Measurements from ENCODE around the gene IWS1. TPM values are rescaled to one million over a fixed set of nuclear protein-coding genes. Genes with fewer than 3 reads are reported as not detected.

IWS1 gene
- total RNA-seq, 1 donor from 2014 or later = 49.3 TPM

GRCh38 chr2:127514485-127514884, 11.8 kb downstream of the IWS1 start:
- Mint-ChIP-seq H3K27ac (no peak overlapping the region), H3K9me3 (no peaks in the 10 kb centered on the region), H3K4me1 (peaks cover 49% of the 10 kb centered on the region), H3K4me3 (no peak overlapping the region), H3K27me3 (no peaks in the 10 kb centered on the region), H3K36me3 (ENCODE audit: low read depth) (peaks cover 68% of the 10 kb centered on the region)
- intact Hi-C loops (cut with micrococcal nuclease) = no loop called here
- TF ChIP-seq, protein P1, sequence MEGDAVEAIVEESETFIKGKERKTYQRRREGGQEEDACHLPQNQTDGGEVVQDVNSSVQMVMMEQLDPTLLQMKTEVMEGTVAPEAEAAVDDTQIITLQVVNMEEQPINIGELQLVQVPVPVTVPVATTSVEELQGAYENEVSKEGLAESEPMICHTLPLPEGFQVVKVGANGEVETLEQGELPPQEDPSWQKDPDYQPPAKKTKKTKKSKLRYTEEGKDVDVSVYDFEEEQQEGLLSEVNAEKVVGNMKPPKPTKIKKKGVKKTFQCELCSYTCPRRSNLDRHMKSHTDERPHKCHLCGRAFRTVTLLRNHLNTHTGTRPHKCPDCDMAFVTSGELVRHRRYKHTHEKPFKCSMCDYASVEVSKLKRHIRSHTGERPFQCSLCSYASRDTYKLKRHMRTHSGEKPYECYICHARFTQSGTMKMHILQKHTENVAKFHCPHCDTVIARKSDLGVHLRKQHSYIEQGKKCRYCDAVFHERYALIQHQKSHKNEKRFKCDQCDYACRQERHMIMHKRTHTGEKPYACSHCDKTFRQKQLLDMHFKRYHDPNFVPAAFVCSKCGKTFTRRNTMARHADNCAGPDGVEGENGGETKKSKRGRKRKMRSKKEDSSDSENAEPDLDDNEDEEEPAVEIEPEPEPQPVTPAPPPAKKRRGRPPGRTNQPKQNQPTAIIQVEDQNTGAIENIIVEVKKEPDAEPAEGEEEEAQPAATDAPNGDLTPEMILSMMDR (IDR thresholded peaks at IDR 0.05) = no peak
- CTCF ChIA-PET = no interaction called here
- ATAC-seq (ENCODE audit: low read depth) = no peak
- POLR2A ChIA-PET = interaction anchor here (0.6 kb wide), 2 partner anchors 91 to 395 kb away, joined by 3 to 6 read pairs; no protein-coding TSS in a partner anchor
- no peak for DNase-seq

DNA sequence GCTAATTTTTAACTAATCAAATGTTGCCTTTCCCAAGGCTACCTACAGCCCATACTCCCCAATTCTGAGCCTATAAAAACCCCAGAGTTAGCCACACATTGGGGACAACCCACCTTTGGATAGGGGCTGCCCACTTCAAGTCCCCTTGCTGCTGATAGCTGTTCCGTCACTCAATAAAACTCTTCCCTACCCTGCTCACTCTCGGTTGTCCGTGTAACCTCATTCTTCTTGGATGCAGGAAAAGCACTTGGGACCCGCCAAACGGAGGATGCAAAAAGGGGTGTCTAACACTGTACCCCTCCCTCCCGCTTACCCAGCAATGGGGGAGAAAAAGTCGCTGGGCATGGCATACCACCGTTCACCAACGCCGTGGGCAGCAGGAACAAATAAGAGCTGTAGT, 12.2 kb downstream of the IWS1 start:
- DNase-seq = no peak
- Mint-ChIP-seq H3K27ac (no peak overlapping the region), H3K9me3 (no peaks in the 10 kb centered on the region), H3K4me3 (no peak overlapping the region), H3K36me3 (ENCODE audit: low read depth) (peaks cover 67% of the 10 kb centered on the region), H3K27me3 (no peaks in the 10 kb centered on the region), H3K4me1 (peaks cover 51% of the 10 kb centered on the region)
- ChIA-PET CTCF (no interaction called here), POLR2A (interaction anchor here (0.6 kb wide), 1 partner anchor 395 kb away, joined by 6 read pairs; no protein-coding TSS in a partner anchor)
- ATAC-seq (ENCODE audit: low read depth) = no peak
- intact Hi-C loops (cut with micrococcal nuclease) = no loop called here
- TF ChIP-seq, protein P1 (IDR thresholded peaks at IDR 0.05) = no peak

DNA sequence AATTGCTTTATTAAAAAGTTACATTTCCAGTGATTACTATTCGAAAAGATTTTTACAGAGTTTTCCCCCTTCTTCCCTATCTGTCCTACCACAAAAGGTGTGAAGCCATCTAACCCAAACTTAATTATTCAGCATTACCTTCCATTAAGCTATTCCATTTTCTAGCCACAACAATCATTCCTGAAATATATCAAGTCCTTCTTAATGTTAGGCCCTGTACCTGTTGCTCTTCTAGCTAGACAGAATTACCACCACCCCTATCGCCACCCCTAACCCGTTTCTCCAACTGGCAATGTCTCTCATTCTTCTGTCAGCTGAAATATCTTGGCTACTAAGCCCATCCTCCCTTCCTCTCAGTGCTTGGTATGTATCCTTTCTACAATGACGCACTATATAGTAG, 13.9 kb downstream of the IWS1 start:
- Mint-ChIP-seq H3K4me1 (peaks cover 67% of the 10 kb centered on the region), H3K27ac (no peak overlapping the region), H3K27me3 (no peaks in the 10 kb centered on the region), H3K4me3 (no peak overlapping the region), H3K9me3 (no peaks in the 10 kb centered on the region), H3K36me3 (ENCODE audit: low read depth) (peaks cover 69% of the 10 kb centered on the region)
- intact Hi-C loops (cut with micrococcal nuclease) = no loop called here
- CTCF ChIA-PET = no interaction called here
- POLR2A ChIA-PET = no interaction called here
- DNase-seq (no peak), ATAC-seq (ENCODE audit: low read depth) (no peak)
- TF ChIP-seq, protein P1 (IDR thresholded peaks at IDR 0.05) = no peak

DNA sequence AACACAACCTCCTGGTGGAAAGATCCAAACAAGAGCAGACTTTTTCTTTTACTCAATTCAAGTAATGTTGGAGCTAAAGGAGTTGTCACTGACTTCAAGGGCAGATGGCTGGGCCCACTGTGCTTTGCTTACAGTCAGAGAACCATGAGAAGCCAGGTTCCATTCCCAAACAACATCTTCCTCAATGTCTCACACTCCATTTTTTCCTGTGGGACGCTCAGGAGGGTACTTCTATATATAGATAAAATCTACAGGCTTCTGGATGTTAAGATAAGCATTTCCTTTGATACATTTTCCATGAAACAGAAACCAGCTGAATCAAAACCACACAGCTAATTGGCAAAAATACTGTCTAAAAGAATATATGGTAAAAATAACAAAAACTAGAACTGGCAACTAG, 14.4 kb downstream of the IWS1 start:
- intact Hi-C loops (cut with micrococcal nuclease) = no loop called here
- POLR2A ChIA-PET = no interaction called here

DNA sequence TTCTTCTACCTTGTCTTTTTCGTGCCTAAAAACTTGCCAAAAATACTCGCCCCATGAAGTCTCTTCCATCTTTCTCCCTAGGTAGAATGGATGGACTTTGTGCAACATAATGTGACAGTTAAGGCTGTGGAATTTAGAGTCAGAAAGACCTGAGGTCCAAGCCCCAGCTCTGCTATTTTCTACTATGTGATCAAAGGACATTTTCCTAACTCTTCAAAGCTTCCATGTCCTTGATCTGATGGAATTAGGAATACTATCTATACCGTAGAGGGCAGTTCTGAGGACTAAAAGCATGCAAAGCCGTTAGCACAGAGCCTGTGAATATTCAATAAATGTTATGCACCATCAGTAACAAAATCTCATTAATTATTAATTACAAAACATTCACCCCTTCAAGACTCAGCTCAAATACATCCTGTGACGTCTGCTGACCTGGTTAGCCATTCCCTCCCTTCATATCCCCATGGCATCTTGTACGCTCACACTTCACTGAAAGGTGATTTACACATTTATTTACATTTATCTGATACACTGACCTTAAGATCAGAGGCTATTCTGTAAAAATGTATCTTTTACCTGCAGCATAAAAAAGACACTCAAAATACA, 15.1 kb downstream of the IWS1 start:
- H3K4me3 Mint-ChIP-seq = no peak overlapping the region
- peaks cover 57% of the 10 kb centered on the region for H3K36me3 Mint-ChIP-seq (ENCODE audit: low read depth)
- no peak for DNase-seq
- ChIA-PET POLR2A (no interaction called here), CTCF (no interaction called here)
- TF ChIP-seq, protein P1 (IDR thresholded peaks at IDR 0.05) = no peak
- no peak for ATAC-seq (ENCODE audit: low read depth)
- intact Hi-C loops (cut with micrococcal nuclease) = no loop called here
- H3K27me3 Mint-ChIP-seq = no peaks in the 10 kb centered on the region
- H3K27ac Mint-ChIP-seq = no peak overlapping the region
- no peaks in the 10 kb centered on the region for H3K9me3 Mint-ChIP-seq
- H3K4me1 Mint-ChIP-seq = peaks cover 64% of the 10 kb centered on the region

More for the DNA sequence above, 14.4 kb downstream of the IWS1 start:
- TF ChIP-seq, protein P1 (IDR thresholded peaks at IDR 0.05) = no peak
- no peaks in the 10 kb centered on the region for H3K27me3 Mint-ChIP-seq
- CTCF ChIA-PET = no interaction called here
- no peaks in the 10 kb centered on the region for H3K9me3 Mint-ChIP-seq
- peaks cover 64% of the 10 kb centered on the region for H3K36me3 Mint-ChIP-seq (ENCODE audit: low read depth)
- no peak overlapping the region for H3K27ac Mint-ChIP-seq
- peaks cover 66% of the 10 kb centered on the region for H3K4me1 Mint-ChIP-seq
- no peak overlapping the region for H3K4me3 Mint-ChIP-seq
- ATAC-seq (ENCODE audit: low read depth) (no peak), DNase-seq (no peak)
